ENCODE measurements around the gene SSBP3.

DNA sequence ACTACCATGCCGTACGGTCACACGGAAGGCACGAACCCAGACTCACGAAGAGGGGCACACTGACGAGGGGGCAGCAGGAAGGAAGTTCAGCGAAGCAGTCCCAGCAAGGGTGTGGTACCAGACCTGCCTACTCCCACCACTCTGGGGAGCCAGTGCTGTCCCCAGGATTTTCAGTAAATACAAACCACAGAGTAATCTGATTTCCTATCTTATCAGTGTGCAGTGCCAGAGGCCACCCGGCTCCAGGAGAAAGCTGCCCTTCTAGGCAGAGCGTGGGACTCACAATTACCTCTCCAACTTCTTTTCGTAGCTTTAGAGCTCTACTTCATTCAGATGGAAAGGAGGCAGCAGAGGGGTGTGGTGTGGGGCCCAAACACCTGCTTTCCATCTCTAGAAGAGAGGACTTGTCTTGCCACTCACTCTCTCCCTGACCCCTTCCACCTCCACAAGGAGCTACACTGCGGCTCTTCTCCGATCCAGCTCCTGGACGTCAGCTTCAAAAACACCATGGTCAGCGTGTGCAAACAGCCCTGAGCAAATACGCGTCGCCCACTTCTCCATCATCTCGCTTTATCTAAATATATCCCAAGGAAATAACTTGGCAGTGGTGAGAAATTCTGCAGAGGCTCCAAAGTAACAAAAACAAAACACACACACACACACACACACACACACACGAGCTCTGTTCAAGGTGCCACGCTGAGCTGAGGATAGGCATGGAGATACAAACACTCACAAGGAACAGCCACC lies 107.7 kb downstream of the SSBP3 start:
- TF ChIP-seq CTCF (IDR thresholded peaks at IDR 0.05; ENCODE audit: insufficient read depth, low read length) (no peak), POLR2AphosphoS5 (IDR thresholded peaks at IDR 0.05; ENCODE audit: low read depth) (no peak), GABPA (IDR thresholded peaks at IDR 0.05; ENCODE audit: low read depth) (no peak)
- TF ChIP-seq, protein P1, sequence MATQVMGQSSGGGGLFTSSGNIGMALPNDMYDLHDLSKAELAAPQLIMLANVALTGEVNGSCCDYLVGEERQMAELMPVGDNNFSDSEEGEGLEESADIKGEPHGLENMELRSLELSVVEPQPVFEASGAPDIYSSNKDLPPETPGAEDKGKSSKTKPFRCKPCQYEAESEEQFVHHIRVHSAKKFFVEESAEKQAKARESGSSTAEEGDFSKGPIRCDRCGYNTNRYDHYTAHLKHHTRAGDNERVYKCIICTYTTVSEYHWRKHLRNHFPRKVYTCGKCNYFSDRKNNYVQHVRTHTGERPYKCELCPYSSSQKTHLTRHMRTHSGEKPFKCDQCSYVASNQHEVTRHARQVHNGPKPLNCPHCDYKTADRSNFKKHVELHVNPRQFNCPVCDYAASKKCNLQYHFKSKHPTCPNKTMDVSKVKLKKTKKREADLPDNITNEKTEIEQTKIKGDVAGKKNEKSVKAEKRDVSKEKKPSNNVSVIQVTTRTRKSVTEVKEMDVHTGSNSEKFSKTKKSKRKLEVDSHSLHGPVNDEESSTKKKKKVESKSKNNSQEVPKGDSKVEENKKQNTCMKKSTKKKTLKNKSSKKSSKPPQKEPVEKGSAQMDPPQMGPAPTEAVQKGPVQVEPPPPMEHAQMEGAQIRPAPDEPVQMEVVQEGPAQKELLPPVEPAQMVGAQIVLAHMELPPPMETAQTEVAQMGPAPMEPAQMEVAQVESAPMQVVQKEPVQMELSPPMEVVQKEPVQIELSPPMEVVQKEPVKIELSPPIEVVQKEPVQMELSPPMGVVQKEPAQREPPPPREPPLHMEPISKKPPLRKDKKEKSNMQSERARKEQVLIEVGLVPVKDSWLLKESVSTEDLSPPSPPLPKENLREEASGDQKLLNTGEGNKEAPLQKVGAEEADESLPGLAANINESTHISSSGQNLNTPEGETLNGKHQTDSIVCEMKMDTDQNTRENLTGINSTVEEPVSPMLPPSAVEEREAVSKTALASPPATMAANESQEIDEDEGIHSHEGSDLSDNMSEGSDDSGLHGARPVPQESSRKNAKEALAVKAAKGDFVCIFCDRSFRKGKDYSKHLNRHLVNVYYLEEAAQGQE (IDR thresholded peaks at IDR 0.05; ENCODE audit: insufficient replicate concordance, low read depth): no peak

Measured in HL-60 (cell line).